Measurements from ENCODE around the gene NPAT.
"Not testable (repeated sequence)": the region's sequence is repeated elsewhere in the genome, so short reads cannot be mapped to it uniquely, and the experiment has no call there.

NPAT gene

DNA sequence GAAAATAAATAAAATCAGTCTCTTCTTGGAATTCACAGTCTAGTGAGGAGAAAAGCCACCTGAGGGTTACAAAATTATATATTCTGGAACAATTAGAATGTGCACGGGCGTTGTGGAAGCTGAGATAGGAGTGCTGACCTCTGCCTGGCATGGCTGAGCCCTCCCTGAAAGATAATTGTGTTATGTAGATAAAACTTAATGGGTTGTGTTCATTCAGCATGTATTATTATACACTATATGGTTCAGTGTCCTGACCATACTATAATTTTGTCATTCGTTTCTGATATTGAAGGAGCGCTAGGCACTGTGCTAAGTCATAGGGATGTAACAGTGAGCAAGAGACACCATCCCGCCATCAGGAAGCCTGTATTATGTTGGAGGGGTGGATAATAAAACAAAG, 97.3 kb downstream of the NPAT start:
- Histone ChIP-seq H3K4me1 (no peaks in the 10 kb centered on the region), H3K27ac (no peak overlapping the region)

DNA sequence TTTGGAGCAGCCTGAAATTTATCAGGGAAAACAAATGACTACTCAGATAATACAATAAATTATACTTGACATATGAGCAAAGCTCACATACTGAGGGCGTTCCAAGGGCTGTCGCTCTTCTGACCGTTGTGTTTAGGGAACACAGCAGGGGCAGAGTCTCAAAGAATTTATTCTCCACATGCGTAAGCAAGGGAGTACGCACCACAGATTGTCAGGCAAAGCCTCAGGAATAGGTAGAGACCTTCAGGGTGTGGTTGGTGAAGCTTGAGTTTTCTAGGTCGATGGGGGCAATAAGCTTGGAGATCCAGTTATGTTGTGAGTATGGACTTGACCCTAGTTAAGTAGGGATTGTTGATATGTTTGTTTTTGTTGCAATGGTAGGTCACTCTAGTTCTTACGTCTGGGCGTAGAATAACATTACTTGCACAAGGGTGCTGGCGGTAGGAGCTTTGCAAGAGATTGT, 100.2 kb downstream of the NPAT start:
- H3K27ac ChIP-seq = no peak overlapping the region
- H3K9me3 ChIP-seq (ENCODE audit: control insufficient read depth, low read length) = no peaks in the 10 kb centered on the region
- peak overlapping the region; percentile 94 for H2AFZ ChIP-seq
- H3K79me2 ChIP-seq = peaks cover 4% of the 10 kb centered on the region
- H3K4me2 ChIP-seq (ENCODE audit: low read length) = peak overlapping the region; percentile 81
- TF ChIP-seq, protein P1, sequence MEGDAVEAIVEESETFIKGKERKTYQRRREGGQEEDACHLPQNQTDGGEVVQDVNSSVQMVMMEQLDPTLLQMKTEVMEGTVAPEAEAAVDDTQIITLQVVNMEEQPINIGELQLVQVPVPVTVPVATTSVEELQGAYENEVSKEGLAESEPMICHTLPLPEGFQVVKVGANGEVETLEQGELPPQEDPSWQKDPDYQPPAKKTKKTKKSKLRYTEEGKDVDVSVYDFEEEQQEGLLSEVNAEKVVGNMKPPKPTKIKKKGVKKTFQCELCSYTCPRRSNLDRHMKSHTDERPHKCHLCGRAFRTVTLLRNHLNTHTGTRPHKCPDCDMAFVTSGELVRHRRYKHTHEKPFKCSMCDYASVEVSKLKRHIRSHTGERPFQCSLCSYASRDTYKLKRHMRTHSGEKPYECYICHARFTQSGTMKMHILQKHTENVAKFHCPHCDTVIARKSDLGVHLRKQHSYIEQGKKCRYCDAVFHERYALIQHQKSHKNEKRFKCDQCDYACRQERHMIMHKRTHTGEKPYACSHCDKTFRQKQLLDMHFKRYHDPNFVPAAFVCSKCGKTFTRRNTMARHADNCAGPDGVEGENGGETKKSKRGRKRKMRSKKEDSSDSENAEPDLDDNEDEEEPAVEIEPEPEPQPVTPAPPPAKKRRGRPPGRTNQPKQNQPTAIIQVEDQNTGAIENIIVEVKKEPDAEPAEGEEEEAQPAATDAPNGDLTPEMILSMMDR (IDR thresholded peaks at IDR 0.05) = no peak
- no peak overlapping the region for H3K9ac ChIP-seq
- peak overlapping the region; percentile 70 for H3K4me3 ChIP-seq (ENCODE audit: low read depth, low read length)
- H3K36me3 ChIP-seq (ENCODE audit: control insufficient read depth, insufficient read depth, low read length) = no peaks in the 10 kb centered on the region
- no peaks in the 10 kb centered on the region for H3K27me3 ChIP-seq (ENCODE audit: control insufficient read depth, insufficient read depth, low read length)
- no peaks in the 10 kb centered on the region for H3K4me1 ChIP-seq

More for the DNA sequence above, 97.3 kb downstream of the NPAT start:
- H3K36me3 ChIP-seq (ENCODE audit: control insufficient read depth, insufficient read depth, low read length) = no peaks in the 10 kb centered on the region
- H3K9ac ChIP-seq = no peak overlapping the region
- H3K4me2 ChIP-seq (ENCODE audit: low read length) = no peak overlapping the region
- H2AFZ ChIP-seq = no peak overlapping the region
- H3K79me2 ChIP-seq = peaks cover 6% of the 10 kb centered on the region
- no peak overlapping the region for H3K4me3 ChIP-seq (ENCODE audit: low read depth, low read length)
- no peaks in the 10 kb centered on the region for H3K9me3 ChIP-seq (ENCODE audit: control insufficient read depth, low read length)
- no peaks in the 10 kb centered on the region for H3K27me3 ChIP-seq (ENCODE audit: control insufficient read depth, insufficient read depth, low read length)
- TF ChIP-seq, protein P1 (IDR thresholded peaks at IDR 0.05) = no peak

DNA sequence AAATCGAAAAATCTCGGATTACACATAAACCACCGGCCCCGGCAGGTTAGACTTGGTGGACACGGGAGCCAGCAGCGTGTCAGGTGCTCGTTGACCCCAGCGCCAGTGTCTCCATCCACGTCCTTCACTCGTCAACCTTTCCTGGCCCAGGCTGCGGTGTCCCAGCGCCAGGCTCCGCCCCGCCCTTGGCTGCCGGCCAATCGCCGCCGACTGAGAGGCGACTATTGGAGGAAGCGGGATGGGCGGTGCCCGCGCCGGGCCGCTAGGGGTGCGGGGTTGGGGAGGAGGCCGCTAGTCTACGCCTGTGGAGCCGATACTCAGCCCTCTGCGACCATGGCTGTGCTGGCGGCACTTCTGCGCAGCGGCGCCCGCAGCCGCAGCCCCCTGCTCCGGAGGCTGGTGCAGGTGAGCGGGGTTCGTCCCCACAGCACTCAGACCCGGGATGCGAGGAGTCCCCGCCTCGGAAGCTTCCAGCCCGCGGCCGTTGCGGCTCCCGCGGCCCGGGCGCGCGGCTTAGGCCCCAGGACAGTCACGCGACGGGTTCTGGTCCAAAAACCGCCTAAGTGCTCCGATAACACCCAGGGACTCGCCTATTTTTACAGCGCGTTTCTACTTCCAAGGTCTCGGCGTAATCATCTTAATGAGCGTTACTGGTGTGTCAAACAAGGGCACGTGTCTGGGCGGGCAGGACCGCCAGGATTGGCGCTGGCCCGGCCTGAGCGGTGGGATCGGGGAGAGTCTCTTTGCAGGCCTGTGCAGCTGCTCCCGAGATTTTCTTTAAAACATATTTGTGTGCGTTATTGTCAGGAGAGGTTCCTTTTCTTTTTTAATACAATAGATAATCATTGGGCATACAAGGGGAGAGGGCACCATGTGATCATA, 100.9 kb downstream of the NPAT start, which contains the start of gene ACAT1:
Gene ACAT1, plus strand, starts transcription at position 294 of the 882 bp plus-strand sequence. Its CDS starts 40 bp downstream, at position 334.
- no peaks in the 10 kb centered on the region for H3K36me3 ChIP-seq (ENCODE audit: control insufficient read depth, insufficient read depth, low read length)
- H3K4me3 ChIP-seq (ENCODE audit: low read depth, low read length) = peak within 1 kb of the TSS; percentile 70
- no peak within 1 kb of the TSS for H3K9ac ChIP-seq
- H3K27me3 ChIP-seq (ENCODE audit: control insufficient read depth, insufficient read depth, low read length) = no peaks in the 10 kb centered on the region
- TF ChIP-seq, protein P1 (IDR thresholded peaks at IDR 0.05) = peak; percentile 16
- peak within 1 kb of the TSS; percentile 81 for H3K4me2 ChIP-seq (ENCODE audit: low read length)
- H3K79me2 ChIP-seq = peaks cover 4% of the 10 kb centered on the region
- no peaks in the 10 kb centered on the region for H3K4me1 ChIP-seq
- peak within 1 kb of the TSS; percentile 80 for H3K27ac ChIP-seq
- peak within 1 kb of the TSS; percentile 94 for H2AFZ ChIP-seq
- H3K9me3 ChIP-seq (ENCODE audit: control insufficient read depth, low read length) = no peaks in the 10 kb centered on the region

DNA sequence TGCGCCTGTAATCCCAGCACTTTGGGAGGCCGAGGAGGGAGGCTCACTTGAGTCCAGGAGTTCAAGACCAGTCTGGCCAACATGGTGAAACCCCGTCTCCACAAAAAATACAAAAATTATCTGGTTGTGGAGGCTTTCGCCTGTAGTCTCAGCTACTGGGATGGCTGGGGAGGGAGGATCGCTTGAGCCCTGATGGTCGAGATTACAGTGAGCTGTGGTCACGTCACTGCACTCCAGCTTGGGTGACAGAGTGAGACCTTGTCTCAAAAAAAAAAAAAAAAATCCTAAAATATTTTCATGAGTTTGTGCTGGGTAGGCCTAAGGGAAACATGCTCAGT, 101.5 kb downstream of the NPAT start:
- H3K79me2 ChIP-seq; H3K9ac ChIP-seq; H3K27me3 ChIP-seq (ENCODE audit: control insufficient read depth, insufficient read depth, low read length); H3K36me3 ChIP-seq (ENCODE audit: control insufficient read depth, insufficient read depth, low read length); H3K9me3 ChIP-seq (ENCODE audit: control insufficient read depth, low read length); H3K4me1 ChIP-seq: not testable (repeated sequence)
- H3K27ac ChIP-seq = peak overlapping the region; percentile 80
- peak overlapping the region; percentile 94 for H2AFZ ChIP-seq
- H3K4me2 ChIP-seq (ENCODE audit: low read length) = peak overlapping the region; percentile 81
- H3K4me3 ChIP-seq (ENCODE audit: low read depth, low read length) = peak overlapping the region; percentile 70

DNA sequence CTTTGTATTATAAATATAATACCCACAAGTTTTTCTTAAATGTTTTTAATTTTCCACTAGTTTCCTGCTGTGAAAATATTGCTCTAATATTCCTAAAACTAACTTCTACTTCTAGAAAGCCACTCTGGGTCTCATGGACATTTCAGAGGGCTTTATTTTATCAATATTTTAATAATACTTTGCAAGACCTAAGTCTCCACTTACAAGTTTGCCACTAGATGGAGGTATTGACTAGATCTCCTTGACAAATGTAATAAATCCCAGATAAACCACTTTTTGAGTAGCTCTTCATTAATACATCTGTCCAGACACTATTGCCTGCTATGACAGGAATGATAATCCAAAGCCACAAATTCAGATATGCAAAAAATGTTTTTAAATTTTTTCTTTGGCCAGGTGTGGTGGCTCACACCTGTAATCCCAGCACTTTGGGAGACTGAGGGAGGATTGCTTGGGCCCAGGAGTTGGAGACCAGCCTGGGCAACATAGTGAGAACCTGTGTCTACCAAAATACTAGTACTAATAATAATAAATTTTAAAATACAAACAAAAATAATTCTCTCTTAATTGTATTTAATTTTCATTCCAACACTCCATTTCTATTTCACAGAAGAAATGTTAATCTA, 104.6 kb downstream of the NPAT start:
- Histone ChIP-seq H3K79me2 (peaks cover 4% of the 10 kb centered on the region), H3K27ac (no peak overlapping the region), H3K27me3 (ENCODE audit: control insufficient read depth, insufficient read depth, low read length) (no peaks in the 10 kb centered on the region), H3K4me3 (ENCODE audit: low read depth, low read length) (no peak overlapping the region), H3K4me1 (peaks cover 10% of the 10 kb centered on the region), H3K36me3 (ENCODE audit: control insufficient read depth, insufficient read depth, low read length) (no peaks in the 10 kb centered on the region), H2AFZ (no peak overlapping the region), H3K4me2 (ENCODE audit: low read length) (no peak overlapping the region), H3K9ac (no peak overlapping the region), H3K9me3 (ENCODE audit: control insufficient read depth, low read length) (no peaks in the 10 kb centered on the region)
- TF ChIP-seq, protein P1 (IDR thresholded peaks at IDR 0.05) = peak; percentile 33
